Suprapubic skin (tissue), 4 donors: ENCODE data around the gene GFI1B.

Experiments
- EP300 ChIP-seq: sonication (generic); formaldehyde crosslinking; IDR thresholded peaks from one replicate; pipeline ENCODE4 v1.6.1; 2017; ENCODE audit warnings: antibody characterized with exemption
- POLR2A ChIP-seq, 2 donors: fragments of 450-650 bp; IDR thresholded peaks; one replicate each; pipeline ENCODE4 v1.6.1; 2017; ENCODE audit warnings: antibody characterized with exemption in 2 of 2, mild to moderate bottlenecking in 2 of 2, moderate library complexity in 2 of 2
- POLR2AphosphoS5 ChIP-seq, 3 donors: sonication (generic); formaldehyde crosslinking; IDR thresholded peaks; one replicate each; pipeline ENCODE4 v1.6.1; 2017; ENCODE audit warnings: antibody characterized with exemption in 3 of 3
- TF ChIP-seq, protein P1 (sequence below), 2 donors: fragments of 200-600 bp in 1 of 2; fragments of 450-650 bp in 1 of 2; sonication (generic) in 1 of 2; IDR thresholded peaks; one replicate each; pipeline ENCODE4 v1.5.1; 2016 to 2019; ENCODE audit warnings: antibody characterized with exemption in 2 of 2, mild to moderate bottlenecking in 1 of 2, moderate library complexity in 1 of 2

- TF ChIP-seq, protein P1, sequence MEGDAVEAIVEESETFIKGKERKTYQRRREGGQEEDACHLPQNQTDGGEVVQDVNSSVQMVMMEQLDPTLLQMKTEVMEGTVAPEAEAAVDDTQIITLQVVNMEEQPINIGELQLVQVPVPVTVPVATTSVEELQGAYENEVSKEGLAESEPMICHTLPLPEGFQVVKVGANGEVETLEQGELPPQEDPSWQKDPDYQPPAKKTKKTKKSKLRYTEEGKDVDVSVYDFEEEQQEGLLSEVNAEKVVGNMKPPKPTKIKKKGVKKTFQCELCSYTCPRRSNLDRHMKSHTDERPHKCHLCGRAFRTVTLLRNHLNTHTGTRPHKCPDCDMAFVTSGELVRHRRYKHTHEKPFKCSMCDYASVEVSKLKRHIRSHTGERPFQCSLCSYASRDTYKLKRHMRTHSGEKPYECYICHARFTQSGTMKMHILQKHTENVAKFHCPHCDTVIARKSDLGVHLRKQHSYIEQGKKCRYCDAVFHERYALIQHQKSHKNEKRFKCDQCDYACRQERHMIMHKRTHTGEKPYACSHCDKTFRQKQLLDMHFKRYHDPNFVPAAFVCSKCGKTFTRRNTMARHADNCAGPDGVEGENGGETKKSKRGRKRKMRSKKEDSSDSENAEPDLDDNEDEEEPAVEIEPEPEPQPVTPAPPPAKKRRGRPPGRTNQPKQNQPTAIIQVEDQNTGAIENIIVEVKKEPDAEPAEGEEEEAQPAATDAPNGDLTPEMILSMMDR (IDR thresholded peaks at IDR 0.05), result no peak
- TF ChIP-seq POLR2A (IDR thresholded peaks at IDR 0.05) (no peak), EP300 (no peak), POLR2AphosphoS5 (IDR thresholded peaks at IDR 0.05) (no peak)
Observed at GRCh38 chr9:132991351-132992300, 13.1 kb downstream of the GFI1B start.
